GM18519 (cell line): ENCODE data around the gene NR2F2.

Experiments
- ATAC-seq: cut with Tn5 transposase; IDR thresholded peaks from one replicate; pipeline ENCODE4 v1.9.1; 2021; ENCODE audit warnings: mild to moderate bottlenecking, moderate library complexity; ENCODE audit not compliant: unreplicated experiment, low FRiP score

NR2F2 gene

GRCh38 chr15:96341513-96342405, 11.3 kb downstream of the NR2F2 start:
- ATAC-seq: no peak

GRCh38 chr15:96342406-96343112, 12.1 kb downstream of the NR2F2 start:
- ATAC-seq: no peak

- ATAC-seq: no peak
Measured at GRCh38 chr15:96343113-96344059, 12.9 kb downstream of the NR2F2 start.

- ATAC-seq: no peak
Measured at GRCh38 chr15:96344060-96344705, 13.7 kb downstream of the NR2F2 start.

- no peak for ATAC-seq
Measured at GRCh38 chr15:96344706-96345559, 14.4 kb downstream of the NR2F2 start.

- ATAC-seq: peak; percentile 58
Measured at GRCh38 chr15:96345560-96346399, 15.3 kb downstream of the NR2F2 start.

GRCh38 chr15:96346409-96346970, 16.0 kb downstream of the NR2F2 start:
- ATAC-seq: no peak

GRCh38 chr15:96347181-96348111, 16.9 kb downstream of the NR2F2 start:
- no peak for ATAC-seq

GRCh38 chr15:96348112-96349027, 17.9 kb downstream of the NR2F2 start:
- ATAC-seq: no peak

GRCh38 chr15:96349034-96349856, 18.7 kb downstream of the NR2F2 start:
- ATAC-seq: no peak

GRCh38 chr15:96349857-96350720, 19.6 kb downstream of the NR2F2 start:
- ATAC-seq: no peak

- ATAC-seq: no peak
Measured at GRCh38 chr15:96350934-96351724, 20.6 kb downstream of the NR2F2 start.
